ENCODE results near the gene TTC23L. TPM values are rescaled to one million over a fixed set of nuclear protein-coding genes. Genes with fewer than 3 reads are reported as not detected.
A peak's percentile ranks its signal among the peaks of the same experiment; 100 is the strongest.

The TTC23L gene
- total RNA-seq, 1 experiment from 2014 or later = 0.41 TPM

- ChIA-PET CTCF (no interaction called here), POLR2A (ENCODE audit: low non-redundant PET) (no interaction called here)
- H3K27ac ChIP-seq (ENCODE audit: low read depth, low read length, poor library complexity, severe bottlenecking) = no peak overlapping the region
- TF ChIP-seq EZH2 (IDR thresholded peaks at IDR 0.05; ENCODE audit: borderline replicate concordance, low read depth, low read length, poor library complexity, severe bottlenecking) = no peak
- TF ChIP-seq, protein P1, sequence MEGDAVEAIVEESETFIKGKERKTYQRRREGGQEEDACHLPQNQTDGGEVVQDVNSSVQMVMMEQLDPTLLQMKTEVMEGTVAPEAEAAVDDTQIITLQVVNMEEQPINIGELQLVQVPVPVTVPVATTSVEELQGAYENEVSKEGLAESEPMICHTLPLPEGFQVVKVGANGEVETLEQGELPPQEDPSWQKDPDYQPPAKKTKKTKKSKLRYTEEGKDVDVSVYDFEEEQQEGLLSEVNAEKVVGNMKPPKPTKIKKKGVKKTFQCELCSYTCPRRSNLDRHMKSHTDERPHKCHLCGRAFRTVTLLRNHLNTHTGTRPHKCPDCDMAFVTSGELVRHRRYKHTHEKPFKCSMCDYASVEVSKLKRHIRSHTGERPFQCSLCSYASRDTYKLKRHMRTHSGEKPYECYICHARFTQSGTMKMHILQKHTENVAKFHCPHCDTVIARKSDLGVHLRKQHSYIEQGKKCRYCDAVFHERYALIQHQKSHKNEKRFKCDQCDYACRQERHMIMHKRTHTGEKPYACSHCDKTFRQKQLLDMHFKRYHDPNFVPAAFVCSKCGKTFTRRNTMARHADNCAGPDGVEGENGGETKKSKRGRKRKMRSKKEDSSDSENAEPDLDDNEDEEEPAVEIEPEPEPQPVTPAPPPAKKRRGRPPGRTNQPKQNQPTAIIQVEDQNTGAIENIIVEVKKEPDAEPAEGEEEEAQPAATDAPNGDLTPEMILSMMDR (conservative IDR thresholded peaks at IDR 0.05; ENCODE audit: low read depth, low read length) = peak; percentile 65
- H3K4me1 ChIP-seq (ENCODE audit: insufficient read depth, low read length, poor library complexity, severe bottlenecking) = no peaks in the 10 kb centered on the region
- intact Hi-C loops (cut with micrococcal nuclease; ENCODE audit: unreplicated experiment) = no loop called here
- peaks cover 22% of the 10 kb centered on the region for H3K36me3 ChIP-seq (ENCODE audit: insufficient read depth, low read length, poor library complexity, severe bottlenecking)
- BruUV-seq (replicated peaks) = no TSS peak
- H3K4me3 ChIP-seq (ENCODE audit: low read depth, low read length, poor library complexity, severe bottlenecking) = no peak overlapping the region
- peak; percentile 11 for DNase-seq (ENCODE audit: low spot score)
- no peaks in the 10 kb centered on the region for H3K9me3 ChIP-seq (ENCODE audit: low read depth, low read length, poor library complexity, severe bottlenecking)
- H3K27me3 ChIP-seq (replicated peaks; ENCODE audit: insufficient read depth, low read depth, low read length, poor library complexity) = no peaks in the 10 kb centered on the region
Measured at GRCh38 chr5:34905564-34905963, 66.6 kb downstream of the TTC23L start.

GRCh38 chr5:34913072-34913471, 74.1 kb downstream of the TTC23L start:
- Histone ChIP-seq H3K4me3 (ENCODE audit: low read depth, low read length, poor library complexity, severe bottlenecking) (no peak overlapping the region), H3K9me3 (ENCODE audit: low read depth, low read length, poor library complexity, severe bottlenecking) (no peaks in the 10 kb centered on the region), H3K4me1 (ENCODE audit: insufficient read depth, low read length, poor library complexity, severe bottlenecking) (peaks cover 15% of the 10 kb centered on the region), H3K27me3 (replicated peaks; ENCODE audit: insufficient read depth, low read depth, low read length, poor library complexity) (no peaks in the 10 kb centered on the region), H3K27ac (ENCODE audit: low read depth, low read length, poor library complexity, severe bottlenecking) (no peak overlapping the region), H3K36me3 (ENCODE audit: insufficient read depth, low read length, poor library complexity, severe bottlenecking) (peaks cover 50% of the 10 kb centered on the region)
- TF ChIP-seq, protein P1 (conservative IDR thresholded peaks at IDR 0.05; ENCODE audit: low read depth, low read length) = no peak
- TF ChIP-seq EZH2 (IDR thresholded peaks at IDR 0.05; ENCODE audit: borderline replicate concordance, low read depth, low read length, poor library complexity, severe bottlenecking) = no peak
- intact Hi-C loops (cut with micrococcal nuclease; ENCODE audit: unreplicated experiment) = no loop called here
- DNase-seq (ENCODE audit: low spot score) = no peak
- ChIA-PET POLR2A (ENCODE audit: low non-redundant PET) (no interaction called here), CTCF (no interaction called here)
- no TSS peak for BruUV-seq (replicated peaks)

DNA sequence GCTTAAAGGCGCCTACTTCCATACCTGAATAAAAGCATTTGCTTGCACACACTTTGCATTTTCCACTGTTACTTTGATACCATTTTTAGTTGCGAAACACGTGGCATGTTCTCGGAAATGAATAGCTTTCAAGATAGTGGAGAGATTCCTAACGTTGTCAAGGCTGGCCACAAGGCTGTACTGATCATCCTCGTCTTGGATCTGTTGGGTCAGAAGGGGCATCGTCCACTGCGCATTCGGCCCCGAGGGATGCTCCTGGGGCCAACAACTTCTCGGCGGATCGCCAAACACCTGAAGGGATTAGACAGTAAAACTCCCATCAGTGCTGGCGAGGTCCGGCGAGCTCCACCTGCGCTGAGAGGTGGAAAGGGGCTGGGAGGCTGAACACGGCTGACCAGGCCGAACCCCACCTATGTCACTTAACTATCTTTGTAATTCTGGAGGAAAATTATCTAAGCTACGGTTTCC, 75.7 kb downstream of the TTC23L start:
- TF ChIP-seq EZH2 (IDR thresholded peaks at IDR 0.05; ENCODE audit: borderline replicate concordance, low read depth, low read length, poor library complexity, severe bottlenecking) = no peak
- TF ChIP-seq, protein P1 (conservative IDR thresholded peaks at IDR 0.05; ENCODE audit: low read depth, low read length) = no peak
- ChIA-PET CTCF (no interaction called here), POLR2A (ENCODE audit: low non-redundant PET) (no interaction called here)
- intact Hi-C loops (cut with micrococcal nuclease; ENCODE audit: unreplicated experiment) = no loop called here
- Histone ChIP-seq H3K4me1 (ENCODE audit: insufficient read depth, low read length, poor library complexity, severe bottlenecking) (peaks cover 15% of the 10 kb centered on the region), H3K36me3 (ENCODE audit: insufficient read depth, low read length, poor library complexity, severe bottlenecking) (peaks cover 48% of the 10 kb centered on the region), H3K4me3 (ENCODE audit: low read depth, low read length, poor library complexity, severe bottlenecking) (peak overlapping the region; percentile 87), H3K9me3 (ENCODE audit: low read depth, low read length, poor library complexity, severe bottlenecking) (no peaks in the 10 kb centered on the region), H3K27ac (ENCODE audit: low read depth, low read length, poor library complexity, severe bottlenecking) (peak overlapping the region; percentile 89), H3K27me3 (replicated peaks; ENCODE audit: insufficient read depth, low read depth, low read length, poor library complexity) (no peaks in the 10 kb centered on the region)
- peak; percentile 21 for DNase-seq (ENCODE audit: low spot score)
- BruUV-seq (replicated peaks) = no TSS peak
